ENCODE results near the gene CDH23. TPM values are rescaled to one million over a fixed set of nuclear protein-coding genes. Genes with fewer than 3 reads are reported as not detected.

CDH23 gene
- total RNA-seq, 1 experiment from 2014 or later: 0.07 TPM

GRCh38 chr10:71632200-71632820, 235.6 kb downstream of the CDH23 start:
- H3K36me3 Mint-ChIP-seq (ENCODE audit: insufficient read depth, unreplicated experiment): no peaks in the 10 kb centered on the region
- no peaks in the 10 kb centered on the region for H3K9me3 Mint-ChIP-seq (ENCODE audit: low read depth, unreplicated experiment)
- no peaks in the 10 kb centered on the region for H3K4me1 Mint-ChIP-seq (ENCODE audit: low read depth, unreplicated experiment)
- no peak overlapping the region for H3K4me3 Mint-ChIP-seq (ENCODE audit: low read depth, unreplicated experiment)
- intact Hi-C loops (cut with micrococcal nuclease; ENCODE audit: unreplicated experiment): no loop called here
- no TSS peak for BruUV-seq (replicated peaks)
- H3K27me3 Mint-ChIP-seq (ENCODE audit: unreplicated experiment): peaks cover 86% of the 10 kb centered on the region
- CTCF ChIA-PET: no interaction called here
- H3K27ac Mint-ChIP-seq (ENCODE audit: unreplicated experiment): no peak overlapping the region
- TF ChIP-seq CTCF (IDR thresholded peaks at IDR 0.05; ENCODE audit: unreplicated experiment): no peak
- no peak for DNase-seq

DNA sequence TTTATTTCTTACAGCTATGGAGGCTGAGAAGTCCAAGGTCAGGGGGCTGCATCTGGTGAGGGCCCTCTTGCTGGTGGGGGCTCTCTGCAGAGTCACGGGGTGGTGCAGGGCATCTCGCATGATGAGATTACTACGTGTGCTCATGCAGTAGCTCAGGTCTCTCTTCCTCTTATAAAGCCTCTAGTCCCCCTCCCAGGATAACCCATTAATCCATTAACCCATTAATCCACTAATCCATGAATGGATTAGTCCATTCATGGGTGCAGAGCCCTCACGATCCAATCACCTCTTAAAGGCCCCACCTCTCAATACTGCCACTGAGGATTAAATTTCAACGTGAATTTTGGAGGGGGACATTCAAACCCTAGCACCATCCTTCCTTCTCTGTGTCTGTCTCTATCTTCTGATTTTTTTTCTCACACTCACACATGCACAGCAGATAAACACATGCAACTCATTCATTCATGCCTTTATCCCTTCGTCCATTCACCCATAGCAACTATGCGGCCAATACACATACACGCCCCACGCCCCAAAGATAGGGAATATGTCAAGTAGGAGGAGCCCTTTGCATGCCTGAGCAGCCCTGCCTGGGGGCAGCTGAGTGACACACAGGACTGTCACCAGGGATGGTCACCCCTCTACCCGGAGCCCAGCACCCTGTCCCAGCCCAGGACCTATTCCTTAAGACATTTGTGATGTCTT, 236.3 kb downstream of the CDH23 start:
- intact Hi-C loops (cut with micrococcal nuclease; ENCODE audit: unreplicated experiment): no loop called here
- Mint-ChIP-seq H3K4me1 (ENCODE audit: low read depth, unreplicated experiment) (peaks cover 3% of the 10 kb centered on the region), H3K27ac (ENCODE audit: unreplicated experiment) (no peak overlapping the region), H3K4me3 (ENCODE audit: low read depth, unreplicated experiment) (no peak overlapping the region), H3K36me3 (ENCODE audit: insufficient read depth, unreplicated experiment) (no peaks in the 10 kb centered on the region), H3K27me3 (ENCODE audit: unreplicated experiment) (peaks cover 79% of the 10 kb centered on the region), H3K9me3 (ENCODE audit: low read depth, unreplicated experiment) (no peaks in the 10 kb centered on the region)
- CTCF ChIA-PET: no interaction called here
- no TSS peak for BruUV-seq (replicated peaks)
- DNase-seq: no peak
- no peak for TF ChIP-seq CTCF (IDR thresholded peaks at IDR 0.05; ENCODE audit: unreplicated experiment)

- peaks cover 70% of the 10 kb centered on the region for H3K27me3 Mint-ChIP-seq (ENCODE audit: unreplicated experiment)
- DNase-seq: no peak
- TF ChIP-seq CTCF (IDR thresholded peaks at IDR 0.05; ENCODE audit: unreplicated experiment): no peak
- no peak overlapping the region for H3K27ac Mint-ChIP-seq (ENCODE audit: unreplicated experiment)
- H3K9me3 Mint-ChIP-seq (ENCODE audit: low read depth, unreplicated experiment): no peaks in the 10 kb centered on the region
- H3K4me1 Mint-ChIP-seq (ENCODE audit: low read depth, unreplicated experiment): peaks cover 11% of the 10 kb centered on the region
- H3K36me3 Mint-ChIP-seq (ENCODE audit: insufficient read depth, unreplicated experiment): no peaks in the 10 kb centered on the region
- no TSS peak for BruUV-seq (replicated peaks)
- no peak overlapping the region for H3K4me3 Mint-ChIP-seq (ENCODE audit: low read depth, unreplicated experiment)
- intact Hi-C loops (cut with micrococcal nuclease; ENCODE audit: unreplicated experiment): no loop called here
- CTCF ChIA-PET: interaction anchor here (1.5 kb wide), 1 partner anchor 9 kb away, joined by 4 read pairs; no protein-coding TSS in a partner anchor
These were observed 237.2 kb downstream of the CDH23 start for GRCh38 chr10:71633920-71634319.

- H3K27me3 Mint-ChIP-seq (ENCODE audit: unreplicated experiment): peaks cover 65% of the 10 kb centered on the region
- no peak overlapping the region for H3K4me3 Mint-ChIP-seq (ENCODE audit: low read depth, unreplicated experiment)
- H3K27ac Mint-ChIP-seq (ENCODE audit: unreplicated experiment): no peak overlapping the region
- no peaks in the 10 kb centered on the region for H3K9me3 Mint-ChIP-seq (ENCODE audit: low read depth, unreplicated experiment)
- H3K36me3 Mint-ChIP-seq (ENCODE audit: insufficient read depth, unreplicated experiment): no peaks in the 10 kb centered on the region
- DNase-seq: peak; percentile 17
- peaks cover 11% of the 10 kb centered on the region for H3K4me1 Mint-ChIP-seq (ENCODE audit: low read depth, unreplicated experiment)
- TF ChIP-seq CTCF (IDR thresholded peaks at IDR 0.05; ENCODE audit: unreplicated experiment): no peak
- BruUV-seq (replicated peaks): no TSS peak
- intact Hi-C loops (cut with micrococcal nuclease; ENCODE audit: unreplicated experiment): no loop called here
- CTCF ChIA-PET: interaction anchor here (0.6 to 1.5 kb wide), 2 partner anchors 10 to 176 kb away, joined by 3 to 4 read pairs; no protein-coding TSS in a partner anchor
These were observed 237.9 kb downstream of the CDH23 start for GRCh38 chr10:71634531-71635164.
